Measurements from ENCODE around the gene C10orf90.
"Not testable (repeated sequence)": the region's sequence is repeated elsewhere in the genome, so short reads cannot be mapped to it uniquely, and the experiment has no call there.

Gene C10orf90

DNA sequence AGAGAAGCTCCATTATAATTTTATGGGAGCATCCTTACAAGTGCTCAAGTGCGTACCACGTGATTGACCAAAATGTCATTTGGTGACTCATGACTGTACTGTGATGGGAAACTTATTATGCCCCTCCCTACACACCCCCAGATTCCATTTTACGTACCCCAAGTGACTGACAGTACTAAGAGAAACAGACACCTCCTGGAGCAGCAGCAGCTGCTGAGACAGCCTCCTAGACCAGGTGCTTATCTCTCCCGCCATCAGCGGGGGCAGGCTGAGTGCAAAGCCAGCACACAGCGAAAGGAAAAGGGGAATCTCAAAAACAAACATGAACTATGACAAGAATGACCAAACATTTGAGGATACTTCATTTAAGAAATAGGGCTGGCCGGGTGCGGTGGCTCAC lies 278.0 kb downstream of the C10orf90 start:
- DNase-seq (ENCODE audit: low spot score): no peak

GRCh38 chr10:126392068-126392467 lies 278.4 kb downstream of the C10orf90 start:
- no peak for DNase-seq (ENCODE audit: low spot score)

- DNase-seq (ENCODE audit: low spot score): peak; percentile 54
Measured at GRCh38 chr10:126391192-126391885, 279.2 kb downstream of the C10orf90 start.

DNA sequence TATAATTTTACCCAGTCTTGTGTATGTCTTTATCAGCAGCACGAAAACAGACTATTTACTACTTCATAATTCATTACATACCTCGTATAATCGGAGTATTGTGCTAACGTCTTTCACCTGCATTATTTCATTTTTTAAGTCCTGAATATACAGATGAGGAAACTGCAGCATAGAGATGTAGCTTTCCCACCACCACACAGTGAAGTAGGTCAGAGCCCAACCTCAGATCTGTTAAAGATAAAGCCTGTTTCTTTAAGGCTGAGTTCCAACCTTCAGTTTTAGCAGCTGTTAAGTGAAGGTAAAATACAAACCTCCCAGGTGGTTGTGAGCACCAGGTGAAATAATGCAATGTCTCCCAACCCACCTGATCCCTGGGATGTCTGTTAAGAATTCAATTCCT lies 280.2 kb downstream of the C10orf90 start:
- no peak for DNase-seq (ENCODE audit: low spot score)

DNA sequence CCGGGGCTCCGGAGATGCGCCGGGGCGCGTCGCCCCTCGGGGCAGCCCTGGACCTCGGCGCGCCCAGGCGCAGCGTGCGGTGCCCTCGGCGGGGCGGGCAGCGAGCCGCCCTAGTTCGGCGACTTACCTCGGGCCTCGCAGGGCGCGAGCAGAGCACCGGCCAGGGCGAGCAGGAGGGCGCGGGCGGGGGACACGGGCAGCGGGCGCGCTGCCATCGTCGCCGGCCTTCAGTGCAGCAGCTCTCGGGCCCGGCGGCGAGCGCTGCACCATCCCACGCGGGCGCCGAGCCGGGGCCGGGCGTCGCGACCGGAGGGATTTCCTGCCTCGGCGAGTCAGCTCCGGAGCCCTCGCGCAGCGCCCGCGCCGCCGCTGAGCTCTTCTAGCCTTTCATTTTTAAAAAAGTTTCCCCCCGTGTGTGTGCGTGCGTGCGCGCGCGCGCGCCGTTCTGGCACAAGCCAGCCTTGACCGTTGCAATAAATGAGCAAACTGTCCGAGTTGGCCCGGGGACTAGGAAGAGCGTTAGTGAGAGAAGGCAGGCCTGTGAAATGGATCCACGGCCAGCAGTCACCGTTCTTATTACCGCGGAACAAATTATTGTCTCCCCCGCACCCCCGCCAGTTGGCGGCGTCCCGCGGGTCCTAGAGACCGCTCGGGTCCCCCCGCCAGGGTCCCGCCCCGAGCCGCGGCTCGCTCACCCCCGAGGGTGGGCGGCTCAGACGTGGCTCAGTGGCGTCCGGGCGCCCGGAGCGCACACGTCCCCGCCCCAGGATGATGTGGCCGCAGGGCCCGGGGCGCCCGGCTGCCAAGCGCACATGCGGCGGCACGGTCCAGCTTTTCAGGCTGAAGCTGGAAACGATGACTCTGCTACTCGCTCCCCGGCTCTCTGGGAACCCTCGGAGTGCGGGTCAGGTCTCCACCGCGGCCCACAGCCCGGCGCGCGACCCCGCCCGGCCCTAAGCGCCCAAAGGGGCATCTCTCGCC lies 282.3 kb downstream of the C10orf90 start, which contains the start of gene ADAM12:
TSS of gene ADAM12 (minus strand) at position 547 of the 981 bp plus-strand sequence. CDS start at position 215, 332 bp downstream.
- peak; percentile 13 for DNase-seq (ENCODE audit: low spot score)

GRCh38 chr10:126387041-126387921 lies 283.2 kb downstream of the C10orf90 start:
- DNase-seq (ENCODE audit: low spot score): peak; percentile 56

- DNase-seq (ENCODE audit: low spot score): no peak
Measured at GRCh38 chr10:126384269-126384873, 286.1 kb downstream of the C10orf90 start.

DNA sequence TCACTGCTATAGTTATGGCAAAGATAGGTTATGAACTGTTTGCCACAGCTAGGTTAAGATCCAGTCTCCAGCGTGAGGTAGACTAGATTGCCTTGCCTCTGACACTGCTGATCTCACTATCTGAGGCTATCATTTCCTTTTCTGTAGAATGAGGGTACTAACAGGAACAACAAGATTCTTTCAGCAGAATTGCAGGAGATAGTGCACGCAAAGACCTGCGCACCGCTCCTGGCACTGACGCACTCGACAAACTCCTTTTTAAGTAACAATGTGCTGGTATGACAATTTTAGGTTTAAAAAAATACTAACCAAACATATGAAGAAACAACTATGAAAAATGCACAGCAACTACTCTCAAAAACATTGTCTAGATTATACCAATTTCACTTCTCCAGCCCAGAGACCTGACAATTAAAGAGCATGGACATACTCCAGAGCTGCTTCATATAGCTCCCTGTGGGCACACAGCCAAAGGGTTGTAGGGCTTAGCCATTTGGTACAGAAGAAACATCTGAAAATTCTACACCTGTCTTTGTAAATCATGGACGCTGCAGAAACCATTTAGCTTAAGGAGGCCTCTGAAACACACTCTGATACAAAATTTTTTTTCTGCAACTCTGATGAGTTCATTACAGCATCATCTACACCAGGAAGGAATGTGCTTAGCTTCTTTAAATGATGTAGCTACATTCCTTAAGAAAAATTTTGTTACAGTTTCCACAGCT lies 290.0 kb downstream of the C10orf90 start:
- no peak for DNase-seq (ENCODE audit: low spot score)

DNA sequence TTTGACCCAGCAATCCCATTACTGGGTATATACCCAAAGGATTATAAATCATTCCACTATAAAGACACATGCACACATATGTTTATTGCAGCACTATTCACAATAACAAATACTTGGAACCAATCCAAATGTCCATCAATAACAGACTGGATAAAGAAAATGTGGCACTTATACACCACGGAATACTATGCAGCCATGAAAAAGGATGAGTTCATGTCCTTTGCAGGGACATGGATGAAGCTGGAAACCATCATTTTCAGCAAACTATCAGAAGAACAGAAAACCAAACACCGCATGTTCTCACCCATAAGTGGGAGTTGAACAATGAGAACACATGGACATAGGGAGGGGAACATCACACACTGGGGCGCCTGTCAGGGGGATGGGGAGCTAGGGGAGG lies 291.3 kb downstream of the C10orf90 start:
- DNase-seq (ENCODE audit: low spot score): not testable (repeated sequence)

GRCh38 chr10:126376956-126377355 lies 293.5 kb downstream of the C10orf90 start:
- no peak for DNase-seq (ENCODE audit: low spot score)

DNA sequence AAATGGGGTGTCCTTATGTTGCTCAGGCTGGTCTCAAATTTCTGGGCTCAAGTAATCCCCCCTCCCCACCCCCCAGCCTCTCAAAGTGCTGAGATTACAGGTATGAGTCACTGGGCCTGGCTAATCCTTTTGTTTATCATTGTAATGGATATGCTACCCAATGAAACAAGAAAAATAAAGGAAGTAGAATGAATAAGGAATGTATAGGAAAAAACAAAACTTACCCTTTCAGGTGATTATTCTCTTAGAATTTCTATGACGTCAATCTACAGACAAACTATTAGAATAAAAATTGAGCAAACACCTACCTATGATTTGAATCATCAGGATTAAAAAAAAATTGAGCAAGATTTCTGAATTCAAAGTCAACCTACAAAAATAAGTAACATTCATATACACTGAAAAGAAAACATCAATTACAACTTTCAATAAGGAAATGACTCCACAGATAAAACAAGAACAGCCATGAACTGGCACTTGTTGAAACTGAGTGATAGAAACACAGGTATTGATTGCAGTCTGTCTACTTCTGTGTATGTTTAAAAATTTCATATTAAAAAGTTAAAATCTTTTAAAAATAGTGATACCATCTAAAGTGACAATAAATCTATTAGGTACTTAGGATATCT lies 294.5 kb downstream of the C10orf90 start:
- DNase-seq (ENCODE audit: low spot score): no peak

GRCh38 chr10:126375299-126375698 lies 295.2 kb downstream of the C10orf90 start:
- no peak for DNase-seq (ENCODE audit: low spot score)
